Endothelial cell of umbilical vein (primary cell): ENCODE data around the gene KCTD7. TPM values are rescaled to one million over a fixed set of nuclear protein-coding genes. Genes with fewer than 3 reads are reported as not detected.

Source experiments
- BruUV-seq: library from RNA; stranded (reverse); fragments of 400-500 nt; replicated peaks from 2 replicates; lab custom pipeline; 2021; lab: Mats Ljungman, UMichigan
- CTCF ChIA-PET: fragments of 300-600, 350-600 bp; sonication (Branson Sonifier 250); formaldehyde crosslinking; loops from one replicate; lab custom pipeline; 2021; ENCODE audit warnings: antibody characterized with exemption, inconsistent platforms; lab: Charles Lee
- POLR2A ChIA-PET: fragments of 300-600, 350-600 bp; sonication (Branson Sonifier 250); formaldehyde crosslinking; loops from one replicate; lab custom pipeline; 2021; ENCODE audit warnings: antibody characterized with exemption, inconsistent platforms; lab: Charles Lee
- DNase-seq: peaks from one replicate; pipeline ENCODE4 v3.0.0-alpha.2; 2011; ENCODE audit warnings: low read depth, low spot score
- FAIRE-seq: peaks from 2 replicates; lab custom pipeline; 2011; peaks lifted over from hg19 to GRCh38; lab: Jason Lieb, UNC
- H2AFZ ChIP-seq: 2 replicates; pipeline ENCODE4 v1.6.0; 2012; ENCODE audit warnings: low read depth, low read length, control low read depth, inconsistent platforms
- H3K27ac ChIP-seq: 2 replicates; pipeline ENCODE4 v1.5.1; 2011; ENCODE audit warnings: low read depth, mild to moderate bottlenecking, control low read depth, low read length, moderate library complexity; ENCODE audit not compliant: insufficient read depth
- H3K27me3 ChIP-seq, 2 experiments: 2 replicates each; pipeline versions ENCODE4 v1.6.0 to v1.6.1; 2011; ENCODE audit warnings: low read length in 2 of 2, mixed read lengths in 1 of 2; ENCODE audit not compliant: control insufficient read depth in 2 of 2, insufficient read depth in 2 of 2
- H3K36me3 ChIP-seq, 2 experiments: 2 replicates in 1 of 2; 3 replicates in 1 of 2; pipeline ENCODE4 v1.5.1; 2011; ENCODE audit warnings: low read length in 2 of 2, mild to moderate bottlenecking in 1 of 2, moderate library complexity in 1 of 2; ENCODE audit not compliant: control insufficient read depth in 2 of 2, insufficient read depth in 2 of 2; ENCODE audit errors: extremely low read depth in 1 of 2
- H3K4me1 ChIP-seq: 3 replicates; pipeline ENCODE4 v1.5.1; 2011; ENCODE audit warnings: mild to moderate bottlenecking, low read length; ENCODE audit not compliant: control insufficient read depth, insufficient read depth; ENCODE audit errors: extremely low read depth
- H3K4me2 ChIP-seq: 2 replicates; pipeline ENCODE4 v1.6.1; 2011; ENCODE audit warnings: low read length, control low read depth, mixed read lengths; ENCODE audit not compliant: insufficient read depth
- H3K4me3 ChIP-seq, 3 experiments: fragments of 200-600 bp in 1 of 3; sonication (generic), shearing (Covaris generic) in 1 of 3; replicated peaks in 1 of 3; 2 replicates each; pipeline ENCODE4 v1.5.1; 2011 to 2016; ENCODE audit warnings: control low read depth in 3 of 3, low read length in 3 of 3, mild to moderate bottlenecking in 2 of 3, inconsistent platforms in 1 of 3, low read depth in 1 of 3, moderate library complexity in 1 of 3; ENCODE audit not compliant: insufficient read depth in 1 of 3
- H3K79me2 ChIP-seq: 2 replicates; pipeline ENCODE4 v1.6.0; 2012; ENCODE audit warnings: low read length, inconsistent platforms; ENCODE audit not compliant: control insufficient read depth, insufficient read depth
- H3K9ac ChIP-seq: replicated peaks from 2 replicates; pipeline ENCODE3; 2011; ENCODE audit warnings: low read length, control low read depth; ENCODE audit not compliant: insufficient read depth; ENCODE audit errors: extremely low read depth
- H3K9me1 ChIP-seq: replicated peaks from 3 replicates; pipeline ENCODE4 v1.6.0; 2011; ENCODE audit warnings: mild to moderate bottlenecking, low read length; ENCODE audit not compliant: control insufficient read depth, insufficient read depth; ENCODE audit errors: extremely low read depth
- H3K9me3 ChIP-seq: replicated peaks from 2 replicates; pipeline ENCODE4 v1.5.1; 2012; ENCODE audit warnings: low read length, inconsistent platforms; ENCODE audit not compliant: control insufficient read depth, insufficient read depth
- H4K20me1 ChIP-seq: replicated peaks from 2 replicates; pipeline ENCODE3; 2011; ENCODE audit warnings: mild to moderate bottlenecking, low read length; ENCODE audit not compliant: control insufficient read depth, insufficient read depth; ENCODE audit errors: extremely low read depth
- CTCF ChIP-seq, 2 donors: IDR thresholded peaks; 1 replicate in 1 of 2; 2 replicates in 1 of 2; pipeline ENCODE4 v1.5.1; 2011; ENCODE audit warnings: low read length in 2 of 2, mild to moderate bottlenecking in 2 of 2, moderate library complexity in 2 of 2, control low read depth in 1 of 2, inconsistent platforms in 1 of 2, low read depth in 1 of 2; ENCODE audit not compliant: insufficient read depth in 1 of 2; ENCODE audit errors: extremely low read depth in 1 of 2
- EZH2 ChIP-seq: IDR thresholded peaks from 2 replicates; pipeline ENCODE4 v1.6.1; 2012; ENCODE audit warnings: borderline replicate concordance, low read depth, mild to moderate bottlenecking, moderate library complexity, low read length, inconsistent platforms; ENCODE audit not compliant: severe bottlenecking
- FOS ChIP-seq: IDR thresholded peaks from 2 replicates; pipeline ENCODE4 v1.6.1; 2011; ENCODE audit warnings: mild to moderate bottlenecking, low read length, moderate library complexity, borderline replicate concordance; ENCODE audit not compliant: insufficient read depth
- GATA2 ChIP-seq: IDR thresholded peaks from 2 replicates; pipeline ENCODE4 v1.7.0; 2011; ENCODE audit warnings: low read depth, mild to moderate bottlenecking, moderate library complexity, mixed read lengths, low read length; ENCODE audit not compliant: insufficient read length, insufficient read depth
- JUN ChIP-seq: IDR thresholded peaks from 2 replicates; pipeline ENCODE4 v1.6.1; 2011; ENCODE audit warnings: borderline replicate concordance, low read depth; ENCODE audit not compliant: insufficient read length, insufficient read depth
- MAX ChIP-seq: IDR thresholded peaks from 2 replicates; pipeline ENCODE4 v1.6.1; 2011; ENCODE audit not compliant: insufficient read depth, insufficient read length
- MYC ChIP-seq: IDR thresholded peaks from one replicate; pipeline ENCODE4 v1.6.1; 2011; ENCODE audit warnings: mild to moderate bottlenecking, low read depth, low read length
- POLR2A ChIP-seq: IDR thresholded peaks from 2 replicates; pipeline ENCODE4 v1.6.1; 2012; ENCODE audit warnings: low read depth, mild to moderate bottlenecking, control low read depth, low read length
- dilution Hi-C: fragments of 300-500 bp; cut with MboI; formaldehyde crosslinking; loops from one replicate; pipeline ENCODE4 v1.15.0; 2019; ENCODE audit warnings: low sequenced_read_pairs; ENCODE audit not compliant: extremely low pct_ligation_motif_present
- intact Hi-C: fragments of 100-400 bp; cut with micrococcal nuclease; formaldehyde crosslinking; loops from one replicate; pipeline ENCODE4 v1.10.0; 2022
- polyA plus RNA-seq, 4 experiments: library from polyadenylated mRNA; depleted of rRNA in 3 of 4; stranded (reverse) in 3 of 4; unstranded in 1 of 4; fragments of >200 nt; gene quantifications; 2 replicates each; pipeline versions ENCODE4 v1.2.1 to v1.2.3, GENCODE V29; 2011 to 2012; ENCODE audit warnings: missing spikeins in 1 of 4
- total RNA-seq: library from RNA; stranded (reverse); gene quantifications from 2 replicates; pipeline ENCODE4 v1.2.3, GENCODE V29; 2021

Gene KCTD7
- total and polyA plus RNA-seq, 2 donors (not counting 3 experiments of a cell fraction or from before 2014, with no cell fraction given) = 8.7 to 14.1 TPM

- H3K27me3 ChIP-seq = no peaks in the 10 kb centered on the region
- peaks cover 0 to 26% of the 10 kb centered on the region in 2 experiments for H3K36me3 ChIP-seq
- TF ChIP-seq CTCF (IDR thresholded peaks at IDR 0.05; ENCODE audit: extremely low read depth in 1 of 2, insufficient read depth in 1 of 2, low read depth in 1 of 2, low read length in 2 of 2) = no peak
- TF ChIP-seq MAX = no peak
- no peak for TF ChIP-seq POLR2A
- no peak for TF ChIP-seq JUN
- no peak for TF ChIP-seq MYC
- TF ChIP-seq GATA2 = no peak
- no peak for TF ChIP-seq FOS
- TF ChIP-seq EZH2 = no peak
- no peaks in the 10 kb centered on the region for H3K9me3 ChIP-seq
- H3K4me3 ChIP-seq = no peak overlapping the region
- no peak overlapping the region for H3K9ac ChIP-seq
- no peak overlapping the region for H3K4me2 ChIP-seq
- POLR2A ChIA-PET = interaction anchor here (0.6 kb wide), 1 partner anchor 12 kb away, joined by 5 read pairs; the partner anchor contains the start of gene KCTD7
- intact Hi-C loops (no loop called here), dilution Hi-C loops (no loop called here)
- H3K9me1 ChIP-seq = no peaks in the 10 kb centered on the region
- no peak overlapping the region for H2AFZ ChIP-seq
- H3K27ac ChIP-seq = no peak overlapping the region
- H4K20me1 ChIP-seq = no peaks in the 10 kb centered on the region
- no peaks in the 10 kb centered on the region for H3K4me1 ChIP-seq
- FAIRE-seq (no peak), DNase-seq (no peak)
- H3K79me2 ChIP-seq = no peaks in the 10 kb centered on the region
- CTCF ChIA-PET = no interaction called here
- BruUV-seq = no TSS peak
Measured at GRCh38 chr7:66640802-66641525, 12.3 kb downstream of the KCTD7 start.
